ENCODE results near the gene GALNT3.

GRCh38 chr2:165778653-165779451, 15.2 kb downstream of the GALNT3 start:
- TF ChIP-seq JUNB (CRISPR knock-in tag; IDR thresholded peaks at IDR 0.05; ENCODE audit: borderline replicate concordance) (no peak), ARID3A (IDR thresholded peaks at IDR 0.05; ENCODE audit: low read depth, low read length) (no peak), ZNF138 (CRISPR knock-in tag; IDR thresholded peaks at IDR 0.05; ENCODE audit: low read depth) (no peak), ZNF652 (CRISPR knock-in tag; IDR thresholded peaks at IDR 0.05; ENCODE audit: borderline replicate concordance, low read depth) (no peak), PHF21A (CRISPR knock-in tag; IDR thresholded peaks at IDR 0.05) (no peak), TARDBP (CRISPR knock-in tag; IDR thresholded peaks at IDR 0.05) (no peak), RFX5 (IDR thresholded peaks at IDR 0.05; ENCODE audit: low read depth, low read length) (no peak)

Measured in HepG2 (cell line).